Activated gamma-delta T cell treated with Interleukin-2 at 50 U/mL for 16 hours (primary cell): ENCODE data around the gene HIPK1.
"Not testable (repeated sequence)": the region's sequence is repeated elsewhere in the genome, so short reads cannot be mapped to it uniquely, and the experiment has no call there.

Experiments
- DNase-seq: peaks from one replicate; pipeline ENCODE4 v3.0.0-alpha.2; 2020

The HIPK1 gene

DNA sequence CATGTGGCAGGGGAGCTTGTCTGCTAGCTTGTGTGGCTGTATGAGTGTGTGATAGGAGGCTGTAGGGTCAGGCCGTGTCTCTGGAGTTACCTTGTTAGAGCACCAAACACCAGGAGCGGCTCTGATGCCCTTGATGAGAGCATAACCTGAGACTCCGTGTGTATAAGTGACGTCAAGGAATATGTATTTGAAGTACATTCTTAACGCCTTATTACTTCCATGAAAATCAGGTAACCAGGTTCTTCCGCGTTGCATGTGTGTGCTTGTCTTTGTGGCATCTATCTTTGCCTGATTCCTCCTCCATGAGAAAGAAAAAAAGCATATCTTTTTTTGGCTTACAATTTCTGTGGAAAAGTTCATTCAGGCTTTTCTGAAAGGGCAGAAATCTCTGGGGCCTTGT, 54.7 kb downstream of the HIPK1 start:
- DNase-seq, result no peak

- DNase-seq, result no peak
These were observed 55.6 kb downstream of the HIPK1 start for GRCh38 chr1:113984710-113985109.

DNA sequence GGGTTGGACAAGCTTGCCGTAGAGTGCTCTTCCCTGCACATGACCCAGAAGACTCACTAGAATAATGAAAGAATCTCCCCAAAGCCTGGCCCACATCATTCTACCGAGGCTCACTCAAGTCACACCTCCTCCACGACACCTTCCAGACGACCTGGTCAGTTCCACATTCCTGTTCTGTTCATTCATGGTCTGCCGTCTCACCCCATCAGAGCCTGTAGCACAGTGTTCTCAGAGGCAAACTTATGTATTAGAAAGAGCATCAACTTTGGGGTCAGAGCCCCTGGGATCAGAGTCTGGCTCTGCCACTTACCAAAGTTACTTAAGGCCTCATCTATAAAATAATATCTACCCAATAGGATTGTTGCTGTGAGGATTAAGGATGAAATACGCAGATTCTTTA, 57.7 kb downstream of the HIPK1 start:
- DNase-seq, result no peak

DNA sequence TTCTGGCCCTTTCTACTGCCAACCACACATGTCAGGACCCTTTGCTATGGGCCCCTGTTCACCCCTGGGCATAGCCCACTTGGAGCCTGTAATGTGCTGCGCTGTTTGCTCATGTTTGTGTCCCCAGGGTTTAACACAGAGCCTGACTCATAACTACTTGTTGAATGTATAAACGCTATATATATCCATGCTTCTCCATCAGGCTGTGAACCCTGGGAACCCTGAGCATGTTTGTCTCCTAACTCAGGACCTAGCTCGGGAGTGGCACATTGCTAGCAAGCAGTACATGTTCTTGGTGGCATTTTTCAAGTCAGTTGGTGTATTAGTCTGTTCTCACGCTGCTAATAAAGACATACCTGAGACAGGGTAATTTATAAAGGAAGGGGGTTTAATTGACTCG, 58.1 kb downstream of the HIPK1 start:
- no peak for DNase-seq

GRCh38 chr1:113990530-113990929, 61.4 kb downstream of the HIPK1 start:
- no peak for DNase-seq

- DNase-seq, result no peak
These were observed 61.8 kb downstream of the HIPK1 start for GRCh38 chr1:113990961-113991360.

GRCh38 chr1:113991467-113991997, 62.4 kb downstream of the HIPK1 start:
- DNase-seq, result no peak

- no peak for DNase-seq
These were observed 63.9 kb downstream of the HIPK1 start for GRCh38 chr1:113993072-113993471.

GRCh38 chr1:113993766-113994165, 64.6 kb downstream of the HIPK1 start:
- no peak for DNase-seq

DNA sequence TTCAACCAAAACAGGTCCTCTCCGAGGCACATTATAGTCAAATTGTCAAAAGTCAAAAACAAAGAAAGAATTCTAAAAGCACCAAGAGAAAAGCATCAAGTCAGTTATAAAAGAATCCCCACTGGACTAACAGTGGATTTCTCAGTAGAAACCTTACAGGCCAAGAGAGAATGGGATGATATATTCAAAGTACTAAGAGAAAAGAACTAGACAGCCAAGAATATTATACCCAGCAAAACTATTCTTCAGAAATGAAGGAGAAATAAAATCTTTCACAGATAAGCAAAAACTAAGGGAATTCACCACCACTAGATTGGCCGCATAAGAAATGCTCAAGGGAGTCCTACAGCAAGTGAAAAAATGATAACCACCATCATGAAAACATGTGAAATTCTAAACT, 66.3 kb downstream of the HIPK1 start:
- DNase-seq, result no peak

GRCh38 chr1:113998361-113998760, 69.2 kb downstream of the HIPK1 start:
- no peak for DNase-seq

GRCh38 chr1:113999233-113999632, 70.1 kb downstream of the HIPK1 start:
- no peak for DNase-seq

GRCh38 chr1:113999799-114000198, 70.7 kb downstream of the HIPK1 start:
- DNase-seq, result no peak

DNA sequence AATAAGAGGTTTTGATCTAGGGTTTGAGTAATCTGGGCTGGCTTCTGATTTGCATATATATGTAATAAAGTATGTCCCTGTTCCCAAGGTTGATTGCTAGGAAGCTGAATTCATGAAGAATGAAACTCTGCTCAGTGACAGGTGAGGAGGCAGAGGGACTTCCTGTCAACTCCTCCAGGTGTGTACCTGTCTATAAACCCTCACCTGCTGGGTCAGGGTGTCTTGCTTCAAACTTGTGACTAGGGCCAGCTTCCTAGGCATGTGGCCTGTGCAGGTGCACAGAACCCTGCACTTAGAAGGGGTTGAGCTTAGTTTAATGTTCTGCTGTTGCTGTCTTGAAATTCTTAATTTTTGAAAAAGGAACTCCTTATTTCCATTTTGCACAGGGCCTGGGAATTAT, 71.3 kb downstream of the HIPK1 start:
- DNase-seq, result no peak

DNA sequence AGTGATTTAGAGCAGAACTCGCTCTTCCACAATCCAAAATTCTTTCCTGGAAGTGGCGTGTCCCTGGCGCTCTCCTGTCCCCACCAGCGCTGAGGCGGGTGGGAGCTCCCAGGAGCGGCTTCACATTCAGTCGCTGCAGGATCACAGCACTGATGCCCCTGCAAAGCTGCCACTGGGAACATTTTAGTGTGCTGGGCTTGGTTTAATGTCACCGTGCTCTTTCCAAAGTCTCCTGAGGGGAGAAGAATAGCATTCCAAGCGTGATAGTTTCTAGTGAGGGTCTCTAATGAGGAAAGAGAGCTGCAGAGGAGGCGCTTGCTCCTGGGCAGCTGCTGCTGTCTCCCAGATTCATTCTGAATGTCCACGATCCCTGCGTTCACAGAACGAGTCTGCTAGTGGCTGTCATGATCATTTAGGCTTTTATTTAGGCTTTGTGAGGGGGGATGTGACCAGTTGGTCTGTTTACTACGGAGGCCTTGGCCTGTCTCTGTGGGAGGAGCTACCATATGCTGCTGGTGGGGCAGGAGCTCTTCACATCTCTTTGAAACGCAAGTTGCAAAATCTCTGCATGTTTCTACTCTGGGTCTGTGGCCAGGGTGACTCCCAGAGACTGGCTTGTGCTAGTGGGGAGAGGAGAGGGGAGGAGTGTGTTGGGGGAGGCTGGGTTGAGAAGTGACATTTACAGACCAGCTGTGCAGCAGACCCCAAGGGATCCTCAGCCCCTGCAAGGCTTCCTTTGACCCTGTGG, 73.5 kb downstream of the HIPK1 start:
- no peak for DNase-seq

- DNase-seq, result no peak
These were observed 74.3 kb downstream of the HIPK1 start for GRCh38 chr1:114003431-114003830.

DNA sequence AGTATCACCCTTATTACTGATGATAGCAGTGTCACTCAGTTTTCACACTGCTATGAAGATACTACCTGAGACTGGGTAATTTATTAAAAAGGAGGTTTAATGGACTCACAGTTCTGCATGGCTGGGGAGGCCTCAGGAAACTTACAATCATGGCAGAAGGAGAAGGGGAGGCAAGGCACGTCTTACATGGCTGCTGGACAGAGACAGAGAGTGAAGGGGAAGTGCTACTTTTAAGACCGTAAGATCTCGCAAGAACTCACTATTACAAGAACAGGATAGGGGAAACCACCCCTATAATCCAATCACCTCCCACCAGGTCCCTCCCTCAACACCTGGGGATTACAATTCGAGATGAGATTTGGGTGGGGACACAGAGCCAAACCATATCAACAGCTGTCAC, 77.7 kb downstream of the HIPK1 start:
- DNase-seq, result not testable (repeated sequence)

- DNase-seq, result no peak
These were observed 79.4 kb downstream of the HIPK1 start for GRCh38 chr1:114008480-114008941.

DNA sequence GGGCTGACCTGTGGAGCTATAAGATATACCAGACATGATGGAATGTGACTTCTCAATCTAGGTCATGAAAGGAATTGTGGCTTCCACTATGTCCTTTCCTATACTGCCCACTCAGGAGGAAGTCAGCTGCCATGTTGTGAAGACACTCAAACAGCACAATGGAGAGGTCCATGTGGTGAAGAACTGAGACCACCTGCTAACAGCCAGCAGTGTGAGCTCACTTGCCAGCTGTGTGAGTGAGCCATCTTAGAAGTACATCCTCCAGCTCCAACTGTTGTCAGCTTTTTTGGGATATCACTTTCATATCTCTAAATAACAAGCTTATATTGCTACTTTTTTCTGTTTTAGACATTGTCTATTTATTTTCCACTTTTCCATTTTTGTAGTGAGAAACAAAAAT, 79.9 kb downstream of the HIPK1 start:
- DNase-seq, result no peak

DNA sequence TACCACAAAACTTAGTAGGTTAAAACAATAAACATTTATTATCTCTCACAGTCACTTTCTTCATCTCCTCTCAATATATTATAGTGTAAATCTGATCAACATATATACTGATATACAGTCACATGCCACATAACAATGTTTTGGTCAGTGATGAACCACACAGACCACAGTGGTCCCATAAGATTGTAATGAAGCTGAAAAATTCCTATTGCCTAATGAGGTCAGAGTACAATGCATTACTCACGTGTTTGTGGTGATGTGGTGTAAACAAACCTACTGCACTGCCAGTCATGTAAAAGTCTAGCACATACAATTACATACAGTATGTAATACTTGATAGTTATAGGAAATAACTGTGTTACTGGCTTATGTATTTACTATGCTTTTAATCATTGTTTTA, 80.3 kb downstream of the HIPK1 start:
- DNase-seq, result no peak

- DNase-seq, result no peak
These were observed 81.5 kb downstream of the HIPK1 start for GRCh38 chr1:114010433-114011184.

- no peak for DNase-seq
These were observed 82.7 kb downstream of the HIPK1 start for GRCh38 chr1:114011796-114012195.

GRCh38 chr1:114015075-114015474, 86.0 kb downstream of the HIPK1 start:
- no peak for DNase-seq

DNA sequence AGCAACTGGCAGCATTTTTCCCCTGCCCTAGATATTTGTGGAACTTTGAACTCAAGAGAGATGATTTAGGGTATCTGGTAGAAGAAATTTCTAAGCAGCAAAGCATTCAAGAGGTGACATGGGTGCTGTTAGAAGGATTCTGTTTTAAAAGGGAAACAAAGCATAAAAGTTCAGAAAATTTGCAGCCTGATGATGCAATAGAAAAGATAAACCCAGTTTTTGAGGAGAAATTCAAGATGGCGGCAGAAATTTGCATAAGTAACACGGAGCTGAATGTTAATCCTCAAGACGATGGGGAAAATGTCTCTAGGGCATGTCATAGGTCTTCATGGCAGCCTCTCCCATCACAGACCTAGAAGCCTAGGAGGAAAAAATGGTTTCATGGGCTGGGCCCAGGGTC, 90.6 kb downstream of the HIPK1 start:
- not testable (repeated sequence) for DNase-seq
